ENCODE results near the gene TCP11.

DNA sequence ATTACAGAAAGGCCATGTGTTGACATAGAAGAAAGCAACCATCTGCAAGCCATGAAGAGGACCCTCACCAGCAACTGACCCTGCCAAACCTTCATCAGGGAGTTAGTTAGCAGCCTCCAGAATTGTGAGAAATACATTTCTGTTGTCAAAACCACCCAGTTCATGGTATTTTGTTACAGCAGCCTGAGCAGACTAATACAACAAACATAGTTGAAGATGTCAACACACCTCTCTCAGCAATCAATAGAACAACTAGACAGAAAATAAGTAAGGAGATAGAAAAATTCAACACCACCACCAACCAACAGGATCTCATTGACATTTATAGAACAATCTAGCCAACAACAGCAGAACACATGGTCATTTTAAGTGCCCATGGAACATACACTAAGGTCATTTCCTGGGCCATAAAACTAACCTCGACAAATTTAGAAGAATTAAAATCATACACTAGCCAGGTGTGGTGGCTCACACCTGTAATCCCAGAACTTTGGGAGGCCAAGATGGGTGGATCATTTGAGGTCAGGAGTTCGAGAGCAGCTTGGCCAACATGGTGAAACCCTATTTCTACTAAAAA, 32.7 kb downstream of the TCP11 start:
- TF ChIP-seq, protein P1, sequence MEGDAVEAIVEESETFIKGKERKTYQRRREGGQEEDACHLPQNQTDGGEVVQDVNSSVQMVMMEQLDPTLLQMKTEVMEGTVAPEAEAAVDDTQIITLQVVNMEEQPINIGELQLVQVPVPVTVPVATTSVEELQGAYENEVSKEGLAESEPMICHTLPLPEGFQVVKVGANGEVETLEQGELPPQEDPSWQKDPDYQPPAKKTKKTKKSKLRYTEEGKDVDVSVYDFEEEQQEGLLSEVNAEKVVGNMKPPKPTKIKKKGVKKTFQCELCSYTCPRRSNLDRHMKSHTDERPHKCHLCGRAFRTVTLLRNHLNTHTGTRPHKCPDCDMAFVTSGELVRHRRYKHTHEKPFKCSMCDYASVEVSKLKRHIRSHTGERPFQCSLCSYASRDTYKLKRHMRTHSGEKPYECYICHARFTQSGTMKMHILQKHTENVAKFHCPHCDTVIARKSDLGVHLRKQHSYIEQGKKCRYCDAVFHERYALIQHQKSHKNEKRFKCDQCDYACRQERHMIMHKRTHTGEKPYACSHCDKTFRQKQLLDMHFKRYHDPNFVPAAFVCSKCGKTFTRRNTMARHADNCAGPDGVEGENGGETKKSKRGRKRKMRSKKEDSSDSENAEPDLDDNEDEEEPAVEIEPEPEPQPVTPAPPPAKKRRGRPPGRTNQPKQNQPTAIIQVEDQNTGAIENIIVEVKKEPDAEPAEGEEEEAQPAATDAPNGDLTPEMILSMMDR (conservative IDR thresholded peaks at IDR 0.05; ENCODE audit: low read length) = no peak
- TF ChIP-seq EZH2phosphoT487 (IDR thresholded peaks at IDR 0.05; ENCODE audit: borderline replicate concordance) = no peak
